Measurements from ENCODE around the gene SKIDA1. TPM values are rescaled to one million over a fixed set of nuclear protein-coding genes. Genes with fewer than 3 reads are reported as not detected.
A peak's percentile ranks its signal among the peaks of the same experiment; 100 is the strongest.

The SKIDA1 gene
- total and polyA plus RNA-seq, 8 donors = under 0.01 to 2.7 (median 0.45) TPM; not detected in 1

DNA sequence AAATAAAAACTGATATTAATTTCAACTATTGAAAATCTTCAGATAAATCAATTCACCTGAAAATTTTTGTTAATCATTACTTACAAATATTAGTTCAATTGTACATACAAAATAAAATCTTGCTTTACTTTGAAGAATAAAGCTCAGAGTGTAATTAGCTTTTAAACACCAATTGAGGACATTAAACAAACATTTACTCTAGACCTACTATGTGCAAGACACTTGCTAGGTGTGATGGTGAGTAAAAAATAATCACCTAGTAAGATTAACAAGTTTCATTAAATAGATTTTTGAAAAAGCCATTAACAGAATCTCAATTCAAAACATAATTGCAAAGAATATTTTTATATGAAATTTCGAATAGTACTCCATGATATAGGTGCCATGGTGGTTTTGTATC is 4.7 kb upstream of the SKIDA1 start:
- no peak for DNase-seq
- no peak for TF ChIP-seq POLR2AphosphoS5 (IDR thresholded peaks at IDR 0.05)
- TF ChIP-seq, protein P1, sequence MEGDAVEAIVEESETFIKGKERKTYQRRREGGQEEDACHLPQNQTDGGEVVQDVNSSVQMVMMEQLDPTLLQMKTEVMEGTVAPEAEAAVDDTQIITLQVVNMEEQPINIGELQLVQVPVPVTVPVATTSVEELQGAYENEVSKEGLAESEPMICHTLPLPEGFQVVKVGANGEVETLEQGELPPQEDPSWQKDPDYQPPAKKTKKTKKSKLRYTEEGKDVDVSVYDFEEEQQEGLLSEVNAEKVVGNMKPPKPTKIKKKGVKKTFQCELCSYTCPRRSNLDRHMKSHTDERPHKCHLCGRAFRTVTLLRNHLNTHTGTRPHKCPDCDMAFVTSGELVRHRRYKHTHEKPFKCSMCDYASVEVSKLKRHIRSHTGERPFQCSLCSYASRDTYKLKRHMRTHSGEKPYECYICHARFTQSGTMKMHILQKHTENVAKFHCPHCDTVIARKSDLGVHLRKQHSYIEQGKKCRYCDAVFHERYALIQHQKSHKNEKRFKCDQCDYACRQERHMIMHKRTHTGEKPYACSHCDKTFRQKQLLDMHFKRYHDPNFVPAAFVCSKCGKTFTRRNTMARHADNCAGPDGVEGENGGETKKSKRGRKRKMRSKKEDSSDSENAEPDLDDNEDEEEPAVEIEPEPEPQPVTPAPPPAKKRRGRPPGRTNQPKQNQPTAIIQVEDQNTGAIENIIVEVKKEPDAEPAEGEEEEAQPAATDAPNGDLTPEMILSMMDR (IDR thresholded peaks at IDR 0.05) = no peak
- no peak for TF ChIP-seq POLR2A (IDR thresholded peaks at IDR 0.05)
- TF ChIP-seq EP300 (IDR thresholded peaks at IDR 0.05) = no peak
- WGBS, 5 donors = 91 to 99% (median 95%) methylated on average over 1 of the region's 1 CpG
- no peaks in the 10 kb centered on the region for H3K36me3 ChIP-seq
- no peak overlapping the region for H3K4me3 ChIP-seq
- intact Hi-C loops (cut with DNase I; ENCODE audit: low total_unique reads) = no loop called here
- no peaks in the 10 kb centered on the region for H3K9me3 ChIP-seq
- peak overlapping the region in 1 of 5 donors; percentile 97 for H3K27ac ChIP-seq
- H3K4me1 ChIP-seq = peaks cover 19 to 44% (median 32%) of the 10 kb centered on the region in 4 donors
- peaks cover 0 to 20% (median 10%) of the 10 kb centered on the region in 3 donors for H3K27me3 ChIP-seq

DNA sequence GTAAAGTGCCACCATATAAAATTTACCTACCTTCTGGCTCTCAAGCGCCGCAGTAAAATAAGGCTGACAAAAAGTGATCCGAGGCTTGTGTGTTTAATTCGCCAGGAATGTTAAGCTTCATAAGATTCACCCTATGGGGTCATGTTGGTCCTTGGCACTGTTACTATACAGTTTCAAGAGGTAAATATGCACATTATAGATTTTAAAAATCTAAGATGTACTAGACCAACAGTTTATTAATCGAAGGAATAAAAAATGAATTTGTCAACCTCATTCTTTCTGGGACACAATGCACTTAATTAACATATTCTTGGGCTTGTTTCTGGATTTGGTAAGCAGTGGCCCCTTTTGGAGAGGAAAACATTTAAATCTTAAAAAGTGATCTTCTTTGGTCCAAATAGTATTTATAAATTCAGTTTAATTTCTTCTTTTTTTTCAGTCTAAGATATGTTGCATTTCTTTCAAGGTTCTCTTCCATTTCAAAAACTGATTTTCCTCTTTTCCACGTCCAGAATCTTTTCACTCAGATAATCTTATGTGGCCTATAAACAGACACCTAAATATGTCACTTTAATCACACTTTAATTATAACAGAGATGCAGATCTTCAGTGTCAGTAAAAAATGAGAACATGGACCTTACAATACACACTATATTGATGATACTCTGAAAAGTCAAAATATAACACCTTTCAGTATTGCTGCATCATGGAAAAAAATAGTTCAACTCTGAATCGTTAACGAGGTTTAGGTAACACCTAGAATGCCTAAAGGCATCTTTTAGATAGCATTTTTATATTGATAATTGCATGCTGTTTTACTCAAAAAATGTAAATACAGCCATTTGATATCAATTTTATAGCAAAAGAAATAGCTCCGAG is 3.8 kb upstream of the SKIDA1 start:
- DNase-seq = peak in 1 of 2 donors; percentile 12
- Histone ChIP-seq H3K27me3 (peaks cover 0 to 26% (median 10%) of the 10 kb centered on the region in 3 donors), H3K9me3 (no peaks in the 10 kb centered on the region), H3K4me1 (peaks cover 19 to 50% (median 36%) of the 10 kb centered on the region in 4 donors), H3K4me3 (no peak overlapping the region), H3K36me3 (no peaks in the 10 kb centered on the region), H3K27ac (peak overlapping the region in 3 of 5 donors; percentile 3 to 98 (median 97))
- TF ChIP-seq, protein P1 (IDR thresholded peaks at IDR 0.05) = no peak
- TF ChIP-seq EP300 (IDR thresholded peaks at IDR 0.05) (no peak), POLR2AphosphoS5 (IDR thresholded peaks at IDR 0.05) (no peak), POLR2A (IDR thresholded peaks at IDR 0.05) (no peak)
- 80 to 89% (median 85%) methylated on average over 9 of the region's 9 CpGs for WGBS, 5 donors
- intact Hi-C loops (cut with DNase I; ENCODE audit: low total_unique reads) = no loop called here

DNA sequence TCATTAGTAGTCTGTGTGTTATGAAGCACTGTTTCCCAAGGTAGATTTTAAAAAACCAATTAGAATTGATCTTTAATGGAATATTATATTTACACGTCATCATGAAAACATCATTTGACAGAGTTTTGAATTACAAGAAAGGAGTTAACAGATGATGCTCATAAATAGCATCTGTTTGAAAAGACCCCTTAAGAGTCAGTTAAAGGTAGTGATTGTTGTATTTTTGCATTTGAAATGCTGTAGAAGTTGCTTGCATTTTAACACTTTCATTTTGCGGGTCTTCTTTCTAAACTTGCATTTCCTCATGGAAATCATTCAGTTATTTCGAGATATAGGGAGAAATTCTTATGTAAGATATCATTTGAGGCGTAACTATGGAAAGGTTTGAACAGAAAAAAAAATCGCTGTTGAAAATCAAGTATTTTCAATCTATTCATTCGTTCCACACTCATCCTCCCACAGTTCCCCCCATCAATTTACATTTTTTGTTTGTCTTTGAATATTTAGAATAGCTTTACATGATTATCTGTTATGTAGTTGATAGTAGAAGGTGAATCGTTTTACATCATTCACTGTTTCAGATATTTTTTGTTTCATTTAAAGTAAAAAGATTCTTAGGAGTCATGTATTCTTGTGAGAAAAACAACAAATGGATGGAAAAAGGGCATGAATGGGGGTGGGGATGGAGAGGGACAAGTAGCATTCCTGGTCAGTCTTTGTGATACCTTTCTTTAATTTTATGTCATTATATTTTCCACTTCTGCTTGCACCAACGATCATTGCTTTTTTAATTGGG is 3.0 kb upstream of the SKIDA1 start:
- DNase-seq = peak in 1 of 2 donors; percentile 17
- 67 to 74% (median 72%) methylated on average over 8 of the region's 8 CpGs for WGBS, 5 donors
- TF ChIP-seq POLR2AphosphoS5 (IDR thresholded peaks at IDR 0.05) = no peak
- TF ChIP-seq, protein P1 (IDR thresholded peaks at IDR 0.05) = no peak
- peak overlapping the region; percentile 57 to 78 (median 70) for H3K4me3 ChIP-seq
- H3K4me1 ChIP-seq = peaks cover 21 to 55% (median 39%) of the 10 kb centered on the region in 4 donors
- H3K9me3 ChIP-seq = no peaks in the 10 kb centered on the region
- H3K36me3 ChIP-seq = no peaks in the 10 kb centered on the region
- H3K27ac ChIP-seq = peak overlapping the region in 4 of 5 donors; percentile 95 to 98 (median 96)
- intact Hi-C loops (cut with DNase I; ENCODE audit: low total_unique reads) = no loop called here
- H3K27me3 ChIP-seq = peaks cover 0 to 26% (median 10%) of the 10 kb centered on the region in 3 donors

DNA sequence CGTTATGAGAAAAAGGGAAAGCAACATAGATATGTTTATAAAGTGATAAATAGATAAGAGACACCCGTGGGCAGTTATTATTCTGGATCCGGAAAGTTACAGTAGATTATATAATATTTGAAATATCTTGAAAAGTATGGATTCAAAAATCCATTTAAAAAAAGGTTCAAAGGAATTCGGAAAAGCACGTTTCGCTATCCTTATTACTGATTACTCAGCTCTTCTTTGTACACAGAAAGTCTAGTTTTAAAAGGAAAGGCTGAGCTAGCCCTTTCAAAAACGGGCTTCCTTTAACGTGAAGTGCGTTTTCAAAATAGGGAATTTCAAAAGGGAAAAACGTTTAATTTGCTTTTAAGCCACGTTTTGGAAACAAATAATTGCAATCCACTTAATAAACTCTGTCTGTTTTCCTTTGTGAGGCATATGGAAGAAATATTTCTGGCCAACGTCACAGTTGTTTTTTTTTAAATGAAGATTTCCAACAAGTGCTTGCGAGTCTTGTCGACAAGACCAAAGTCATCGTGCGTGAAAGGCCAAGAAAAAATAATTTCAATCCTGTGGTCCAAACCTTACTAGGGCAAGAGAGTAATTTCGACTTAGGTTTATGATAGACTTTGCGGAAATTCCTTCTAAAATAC is 2.2 kb upstream of the SKIDA1 start:
- Histone ChIP-seq H3K4me3 (peak overlapping the region; percentile 57 to 78 (median 70)), H3K27ac (peak overlapping the region; percentile 91 to 98 (median 96)), H3K9me3 (no peaks in the 10 kb centered on the region), H3K27me3 (peaks cover 0 to 26% (median 10%) of the 10 kb centered on the region in 3 donors), H3K4me1 (peaks cover 18 to 56% (median 32%) of the 10 kb centered on the region in 4 donors), H3K36me3 (no peaks in the 10 kb centered on the region)
- no peak for TF ChIP-seq POLR2A (IDR thresholded peaks at IDR 0.05)
- TF ChIP-seq EP300 (IDR thresholded peaks at IDR 0.05) = no peak
- TF ChIP-seq, protein P1 (IDR thresholded peaks at IDR 0.05) = no peak
- no peak for TF ChIP-seq POLR2AphosphoS5 (IDR thresholded peaks at IDR 0.05)
- intact Hi-C loops (cut with DNase I; ENCODE audit: low total_unique reads) = no loop called here
- DNase-seq = peak in 1 of 2 donors; percentile 46
- 37 to 50% (median 44%) methylated on average over 18 of the region's 18 CpGs for WGBS, 5 donors

All from stomach (tissue), 9 donors.